Measurements from ENCODE around the gene ZNF264.

ZNF264 gene

GRCh38 chr19:57191141-57192076 is at the start of gene ZNF264 (continued):
- TF ChIP-seq ZNF76 (tag by site-specific recombination; IDR thresholded peaks at IDR 0.05; ENCODE audit: borderline replicate concordance, low read depth), result no peak
- TF ChIP-seq EGR2 (tag by site-specific recombination; IDR thresholded peaks at IDR 0.05; ENCODE audit: low read depth), result peak; percentile 45; the same call in 1 of the 2 replicates
- TF ChIP-seq YY2 (tag by site-specific recombination; IDR thresholded peaks at IDR 0.05), result no peak; the same call in 1 of the 2 replicates
- TF ChIP-seq ZNF677 (tag by site-specific recombination; IDR thresholded peaks at IDR 0.05), result no peak
- peak; percentile 12; the same call in 1 of the 2 replicates for TF ChIP-seq ZNF394 (tag by site-specific recombination; IDR thresholded peaks at IDR 0.05; ENCODE audit: borderline replicate concordance)
- no peak for TF ChIP-seq ZNF658 (tag by site-specific recombination; IDR thresholded peaks at IDR 0.05)
- TF ChIP-seq ZNF501 (tag by site-specific recombination; IDR thresholded peaks at IDR 0.05), result no peak
- peak; percentile 77; the same call in 1 of the 2 replicates for TF ChIP-seq ZNF660 (tag by site-specific recombination; IDR thresholded peaks at IDR 0.05)
- TF ChIP-seq ZNF639 (tag by site-specific recombination; IDR thresholded peaks at IDR 0.05), result no peak
- 0 out of 2 replicates have a peak, but pooled peaks have one; percentile 31 for TF ChIP-seq KLF10 (tag by site-specific recombination; IDR thresholded peaks at IDR 0.05)
- TF ChIP-seq ZNF549 (tag by site-specific recombination; IDR thresholded peaks at IDR 0.05), result peak; percentile 84
- no peak for TF ChIP-seq ZNF18 (tag by site-specific recombination; IDR thresholded peaks at IDR 0.05)
- TF ChIP-seq ZNF391 (tag by site-specific recombination; IDR thresholded peaks at IDR 0.05; ENCODE audit: borderline replicate concordance, low read depth), result no peak
- TF ChIP-seq ELK4 (IDR thresholded peaks at IDR 0.05; ENCODE audit: borderline replicate concordance, low read depth, low read length), result no peak; the same call in 1 of the 2 replicates
- no peak for TF ChIP-seq ZNF423 (tag by site-specific recombination; IDR thresholded peaks at IDR 0.05)
- no peak for TF ChIP-seq ZNF248 (tag by site-specific recombination; IDR thresholded peaks at IDR 0.05)
- TF ChIP-seq FEZF1 (tag by site-specific recombination; IDR thresholded peaks at IDR 0.05), result no peak
- TF ChIP-seq ZNF837 (tag by site-specific recombination; IDR thresholded peaks at IDR 0.05), result no peak
- TF ChIP-seq ZNF398 (tag by site-specific recombination; IDR thresholded peaks at IDR 0.05), result no peak
- no peak for TF ChIP-seq ZBTB44 (tag by site-specific recombination; IDR thresholded peaks at IDR 0.05)
- TF ChIP-seq ZNF221 (tag by site-specific recombination; IDR thresholded peaks at IDR 0.05; ENCODE audit: borderline replicate concordance), result no peak
- TF ChIP-seq ZNF701 (tag by site-specific recombination; IDR thresholded peaks at IDR 0.05), result no peak
- no peak for TF ChIP-seq GLI4 (tag by site-specific recombination; IDR thresholded peaks at IDR 0.05)
- TF ChIP-seq ZNF302 (tag by site-specific recombination; IDR thresholded peaks at IDR 0.05; ENCODE audit: low read depth), result no peak
- no peak for TF ChIP-seq ZNF600 (tag by site-specific recombination; IDR thresholded peaks at IDR 0.05)
- TF ChIP-seq ZNF768 (tag by site-specific recombination; IDR thresholded peaks at IDR 0.05), result no peak
- peak; percentile 58 for TF ChIP-seq GLIS1 (tag by site-specific recombination; IDR thresholded peaks at IDR 0.05)
- TF ChIP-seq ZNF114 (tag by site-specific recombination; IDR thresholded peaks at IDR 0.05), result no peak
- no peak for TF ChIP-seq ZNF184 (tag by site-specific recombination; IDR thresholded peaks at IDR 0.05)
- no peak for TF ChIP-seq ZFP41 (tag by site-specific recombination; IDR thresholded peaks at IDR 0.05; ENCODE audit: borderline replicate concordance)
- TF ChIP-seq ZNF26 (tag by site-specific recombination; IDR thresholded peaks at IDR 0.05), result no peak
